Calu3 (cell line): ENCODE results near the gene ACOD1. TPM values are rescaled to one million over a fixed set of nuclear protein-coding genes. Genes with fewer than 3 reads are reported as not detected.

Experiments used
- BruUV-seq: library from RNA; stranded (reverse); fragments of 400-500 nt; replicated peaks from 2 replicates; lab custom pipeline; 2021; lab: Mats Ljungman, UMichigan
- CTCF ChIA-PET: fragments of 300-600 bp; sonication (Branson Sonifier 250); formaldehyde crosslinking; loops from one replicate; lab custom pipeline; 2022; ENCODE audit warnings: antibody characterized with exemption; lab: Charles Lee
- DNase-seq: peaks from one replicate; pipeline ENCODE4 v3.0.0; 2022
- H3K27ac Mint-ChIP-seq: one replicate; pipeline ENCODE4 v1.8.0; 2022; ENCODE audit warnings: mixed read lengths; ENCODE audit not compliant: unreplicated experiment
- H3K27me3 Mint-ChIP-seq: one replicate; pipeline ENCODE4 v1.8.0; 2022; ENCODE audit warnings: mixed read lengths; ENCODE audit not compliant: unreplicated experiment
- H3K36me3 Mint-ChIP-seq: one replicate; pipeline ENCODE4 v1.8.0; 2022; ENCODE audit warnings: mild to moderate bottlenecking, moderate library complexity, mixed read lengths; ENCODE audit not compliant: insufficient read depth, unreplicated experiment
- H3K4me1 Mint-ChIP-seq: one replicate; pipeline ENCODE4 v1.8.0; 2022; ENCODE audit warnings: mild to moderate bottlenecking, low read depth, mixed read lengths; ENCODE audit not compliant: unreplicated experiment
- H3K4me3 Mint-ChIP-seq: one replicate; pipeline ENCODE4 v1.8.0; 2022; ENCODE audit warnings: mild to moderate bottlenecking, low read depth, moderate library complexity, mixed read lengths; ENCODE audit not compliant: unreplicated experiment
- H3K9me3 Mint-ChIP-seq: one replicate; pipeline ENCODE4 v1.8.0; 2022; ENCODE audit warnings: low read depth, mixed read lengths; ENCODE audit not compliant: unreplicated experiment
- CTCF ChIP-seq: fragments of 200-600 bp; IDR thresholded peaks from one replicate; pipeline ENCODE4 v1.8.0; 2022; ENCODE audit warnings: antibody characterized with exemption; ENCODE audit not compliant: unreplicated experiment
- intact Hi-C: fragments of 100-400 bp; cut with micrococcal nuclease; formaldehyde crosslinking; loops from one replicate; pipeline ENCODE4 v1.10.0; 2022; ENCODE audit not compliant: unreplicated experiment
- total RNA-seq: library from RNA; stranded (reverse); gene quantifications from 2 replicates; pipeline ENCODE4 v1.2.3, GENCODE V29; 2022

ACOD1 gene
- total RNA-seq, 1 experiment from 2014 or later, result not detected

DNA sequence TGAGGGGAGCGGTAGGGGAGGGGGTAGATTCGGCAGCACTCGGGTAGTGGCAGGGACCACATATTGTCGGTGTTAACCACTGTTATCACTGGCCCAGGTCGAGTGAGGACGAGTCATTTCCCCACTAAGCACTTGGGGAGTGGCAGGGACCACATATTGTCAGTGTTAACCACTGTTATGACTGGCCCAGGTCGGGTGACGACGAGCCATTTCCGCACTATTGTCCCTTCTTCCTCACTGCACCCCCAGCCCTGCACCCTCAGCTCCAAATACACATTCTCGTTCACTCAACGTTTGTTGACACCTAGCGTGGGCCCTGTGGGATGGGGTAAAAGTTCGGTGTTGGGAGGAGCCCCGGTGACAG, 43.1 kb downstream of the ACOD1 start:
- BruUV-seq, result no TSS peak
- H3K27ac Mint-ChIP-seq, result no peak overlapping the region
- no peaks in the 10 kb centered on the region for H3K9me3 Mint-ChIP-seq
- CTCF ChIA-PET, result interaction anchor here (0.6 kb wide), 1 partner anchor 218 kb away, joined by 3 read pairs; no protein-coding TSS in a partner anchor
- peak overlapping the region; percentile 80 for H3K4me3 Mint-ChIP-seq
- intact Hi-C loops, result no loop called here
- TF ChIP-seq CTCF, result no peak
- peaks cover 10% of the 10 kb centered on the region for H3K36me3 Mint-ChIP-seq
- peaks cover 7% of the 10 kb centered on the region for H3K4me1 Mint-ChIP-seq
- H3K27me3 Mint-ChIP-seq, result no peaks in the 10 kb centered on the region
- DNase-seq, result no peak

DNA sequence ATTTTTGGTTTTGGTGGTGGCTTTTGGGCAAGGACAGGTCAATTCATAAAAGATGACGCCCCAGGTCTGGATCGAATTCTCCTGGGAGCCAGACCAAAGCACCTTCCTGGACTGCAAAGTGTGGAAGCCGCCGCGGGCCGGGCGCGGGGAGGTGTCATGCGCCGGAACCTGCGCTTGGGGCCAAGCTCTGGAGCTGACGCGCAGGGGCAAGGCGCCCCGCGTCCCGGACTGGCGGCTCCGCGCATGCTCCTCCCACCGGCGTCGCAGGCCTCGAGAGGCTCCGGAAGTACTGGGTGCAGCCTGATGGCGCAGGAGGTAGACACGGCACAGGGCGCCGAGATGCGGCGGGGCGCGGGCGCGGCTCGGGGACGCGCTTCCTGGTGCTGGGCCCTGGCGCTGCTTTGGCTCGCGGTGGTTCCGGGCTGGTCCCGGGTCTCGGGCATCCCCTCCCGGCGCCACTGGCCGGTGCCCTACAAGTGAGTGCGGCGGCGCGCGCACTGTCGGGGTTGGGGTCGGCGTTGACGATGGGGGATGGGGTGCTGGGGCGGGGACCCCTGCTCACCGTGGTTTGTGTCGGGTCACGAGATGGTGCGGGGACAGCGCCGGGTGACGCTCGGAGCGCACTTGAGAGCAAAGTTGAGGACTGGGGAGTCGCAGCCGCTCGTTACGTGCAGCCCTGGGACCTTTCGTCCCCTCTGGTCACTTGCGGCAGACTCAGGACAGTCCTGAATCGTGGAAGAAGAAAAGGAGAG, 43.7 kb downstream of the ACOD1 start, which contains the start of gene CLN5:
CLN5 (plus strand) TSS at position 286 of the 752 bp plus-strand sequence; CDS start at position 304, 18 bp downstream.
- peaks cover 7% of the 10 kb centered on the region for H3K4me1 Mint-ChIP-seq
- H3K27me3 Mint-ChIP-seq, result no peaks in the 10 kb centered on the region
- no peaks in the 10 kb centered on the region for H3K9me3 Mint-ChIP-seq
- H3K4me3 Mint-ChIP-seq, result peak within 1 kb of the TSS; percentile 80
- no TSS peak for BruUV-seq
- H3K36me3 Mint-ChIP-seq, result peaks cover 10% of the 10 kb centered on the region
- intact Hi-C loops, result no loop called here
- peak; percentile 75 for DNase-seq
- CTCF ChIA-PET, result interaction anchor here (0.6 kb wide), 1 partner anchor 218 kb away, joined by 3 read pairs; no protein-coding TSS in a partner anchor
- peak within 1 kb of the TSS; percentile 75 for H3K27ac Mint-ChIP-seq
- TF ChIP-seq CTCF, result no peak

GRCh38 chr13:76992548-76993001, 44.3 kb downstream of the ACOD1 start:
- Mint-ChIP-seq H3K9me3 (no peaks in the 10 kb centered on the region), H3K4me3 (peak overlapping the region; percentile 80), H3K27ac (peak overlapping the region; percentile 75), H3K4me1 (peaks cover 7% of the 10 kb centered on the region), H3K36me3 (peaks cover 10% of the 10 kb centered on the region), H3K27me3 (no peaks in the 10 kb centered on the region)
- DNase-seq, result no peak
- BruUV-seq, result TSS peak; percentile 56
- intact Hi-C loops, result no loop called here
- CTCF ChIA-PET, result no interaction called here
- no peak for TF ChIP-seq CTCF

DNA sequence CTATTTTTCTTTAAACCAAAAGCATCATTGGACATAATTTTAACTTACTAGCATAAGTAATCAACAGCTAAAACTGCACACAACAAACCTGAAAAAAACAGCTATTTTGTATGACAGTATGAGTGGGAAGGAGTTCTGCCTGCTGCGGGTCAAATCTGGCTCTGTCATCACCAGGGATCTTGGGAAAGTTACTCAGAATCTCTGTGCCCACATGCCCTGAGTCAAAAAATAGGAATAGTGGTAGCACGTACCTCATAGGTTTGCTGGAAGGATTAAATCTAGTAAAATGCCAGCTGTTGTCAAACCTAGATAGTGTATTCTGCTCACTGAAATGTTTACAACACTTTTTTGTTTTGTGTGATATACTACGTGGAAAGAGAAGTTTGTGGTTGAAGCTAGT, 44.7 kb downstream of the ACOD1 start:
- Mint-ChIP-seq H3K27ac (no peak overlapping the region), H3K27me3 (no peaks in the 10 kb centered on the region), H3K9me3 (no peaks in the 10 kb centered on the region), H3K4me3 (peak overlapping the region; percentile 80), H3K4me1 (peaks cover 7% of the 10 kb centered on the region), H3K36me3 (peaks cover 10% of the 10 kb centered on the region)
- BruUV-seq, result no TSS peak
- no peak for DNase-seq
- CTCF ChIA-PET, result no interaction called here
- intact Hi-C loops, result no loop called here
- no peak for TF ChIP-seq CTCF
